GM23248 (cell line): ENCODE results near the gene ABCC12.

Experiments used
- EZH2 ChIP-seq: fragments of 200-600 bp; sonication (generic); IDR thresholded peaks from 2 replicates; pipeline ENCODE4 v1.6.1; 2018; ENCODE audit warnings: antibody characterized with exemption, mild to moderate bottlenecking; ENCODE audit not compliant: insufficient read depth, poor library complexity, severe bottlenecking
- EZH2phosphoT487 ChIP-seq: fragments of 200-600 bp; sonication (generic); IDR thresholded peaks from 2 replicates; pipeline ENCODE4 v1.6.1; 2018; ENCODE audit warnings: antibody characterized with exemption, moderate library complexity, mild to moderate bottlenecking, low read depth; ENCODE audit not compliant: insufficient read depth

GRCh38 chr16:48138543-48138942 lies 17.2 kb downstream of the ABCC12 start:
- TF ChIP-seq EZH2 = no peak
- TF ChIP-seq EZH2phosphoT487 = no peak
